K562 (cell line): ENCODE measurements around the gene DEFB131A. TPM values are rescaled to one million over a fixed set of nuclear protein-coding genes. Genes with fewer than 3 reads are reported as not detected.
"Not testable (repeated sequence)": the region's sequence is repeated elsewhere in the genome, so short reads cannot be mapped to it uniquely, and the experiment has no call there.

Experiments used
- ATAC-seq: fragments of 200-7000 bp; cut with Tn5 transposase; 3 replicates; pipeline ENCODE4 v1.9.1; 2020; ENCODE audit warnings: moderate library complexity
- BruUV-seq: library from RNA; stranded (reverse); fragments of 400-500 nt; replicated peaks from 2 replicates; lab custom pipeline; 2021; lab: Mats Ljungman, UMichigan
- CTCF ChIA-PET: fragments of 300-600 bp; formaldehyde crosslinking; extraction: SDS; loops from one replicate; lab custom pipeline; 2021; ENCODE audit warnings: low intra/inter-chr PET ratio; lab: Yijun Ruan, JAX
- POLR2A ChIA-PET: fragments of 300-600, 350-650 bp; sonication (Branson Sonifier 250); formaldehyde crosslinking; extraction: SDS; loops from one replicate; lab custom pipeline; 2021; ENCODE audit warnings: antibody characterized with exemption, inconsistent platforms; lab: Yijun Ruan, JAX
- DNase-seq, 4 experiments: peaks; one replicate each; pipeline versions ENCODE4 v3.0.0 to v3.0.0-alpha.2; 2011 to 2018; ENCODE audit warnings: low spot score in 3 of 4, mixed read lengths in 3 of 4; ENCODE audit errors: extremely low read depth in 1 of 4
- FAIRE-seq: peaks from 2 replicates; lab custom pipeline; 2011; peaks lifted over from hg19 to GRCh38; lab: Jason Lieb, UNC
- H2AFZ ChIP-seq: 2 replicates; pipeline ENCODE4 v1.6.0; 2011; ENCODE audit warnings: low read depth, low read length, control low read depth, inconsistent platforms
- H3K27ac ChIP-seq: fragments of 200-600 bp; 3 replicates; pipeline ENCODE4 v1.8.0; 2011; ENCODE audit warnings: low read depth, mild to moderate bottlenecking, control low read depth, inconsistent platforms, low read length, moderate library complexity, mixed read lengths; ENCODE audit errors: extremely low read depth
- H3K27me3 ChIP-seq, 2 experiments: fragments of 300-600 bp in 1 of 2; 2 replicates in 1 of 2; 3 replicates in 1 of 2; pipeline versions ENCODE4 v1.6.0 to v1.8.0; 2011; ENCODE audit warnings: inconsistent platforms in 2 of 2, low read length in 2 of 2, mild to moderate bottlenecking in 1 of 2, mixed read lengths in 1 of 2, moderate library complexity in 1 of 2; ENCODE audit not compliant: control insufficient read depth in 2 of 2, insufficient read depth in 2 of 2
- H3K36me3 ChIP-seq: fragments of 300-600 bp; 3 replicates; pipeline ENCODE4 v1.8.0; 2011; ENCODE audit warnings: mild to moderate bottlenecking, low read length, inconsistent platforms; ENCODE audit not compliant: control insufficient read depth, insufficient read depth
- H3K4me1 ChIP-seq, 2 experiments: fragments of 200-600 bp in 1 of 2; replicated peaks in 1 of 2; 2 replicates in 1 of 2; 3 replicates in 1 of 2; pipeline versions ENCODE4 v1.5.1 to v1.8.0; 2011; ENCODE audit warnings: inconsistent platforms in 2 of 2, low read length in 2 of 2, mild to moderate bottlenecking in 1 of 2, mixed read lengths in 1 of 2, moderate library complexity in 1 of 2; ENCODE audit not compliant: control insufficient read depth in 2 of 2, insufficient read depth in 2 of 2
- H3K4me2 ChIP-seq: 2 replicates; pipeline ENCODE4 v1.6.1; 2011; ENCODE audit warnings: low read length, control low read depth, inconsistent platforms, mixed read lengths; ENCODE audit not compliant: insufficient read depth
- H3K4me3 ChIP-seq: fragments of 200-600 bp; sonication (generic), shearing (Covaris generic); 2 replicates; pipeline ENCODE4 v1.5.1; 2016; ENCODE audit warnings: control low read depth, inconsistent platforms
- H3K79me2 ChIP-seq: fragments of 200-600 bp; 3 replicates; pipeline ENCODE4 v1.8.0; 2011; ENCODE audit warnings: low read length, inconsistent platforms; ENCODE audit not compliant: control insufficient read depth, insufficient read depth
- H3K9ac ChIP-seq, 2 experiments: 2 replicates each; pipeline versions ENCODE4 v1.6.0 to v1.6.1; 2011; ENCODE audit warnings: low read depth in 2 of 2, low read length in 2 of 2, control low read depth in 1 of 2, inconsistent platforms in 1 of 2, mild to moderate bottlenecking in 1 of 2, mixed read lengths in 1 of 2; ENCODE audit not compliant: insufficient read depth in 1 of 2
- H3K9me1 ChIP-seq: one replicate; pipeline ENCODE4 v1.6.0; 2011; ENCODE audit warnings: inconsistent platforms, mild to moderate bottlenecking, low read length, moderate library complexity; ENCODE audit not compliant: control insufficient read depth, insufficient read depth
- H3K9me3 ChIP-seq: replicated peaks from 2 replicates; pipeline ENCODE4 v1.5.1; 2011; ENCODE audit warnings: low read depth, low read length, inconsistent platforms; ENCODE audit not compliant: control insufficient read depth, insufficient read depth
- H4K20me1 ChIP-seq: replicated peaks from 2 replicates; pipeline ENCODE4 v1.6.1; 2011; ENCODE audit warnings: low read length, inconsistent platforms, mixed read lengths; ENCODE audit not compliant: control insufficient read depth, insufficient read depth
- WGBS: fragments of 100-300 bp; shearing (Covaris generic); methylation state at CpG from one replicate; pipeline ENCODE4 v1.1.6; 2016; ENCODE audit warnings: low coverage, mixed read lengths; ENCODE audit not compliant: insufficient coverage; ENCODE audit errors: missing lambda C conversion rate; 5-methylcytosine and 5-hydroxymethylcytosine counted together
- in situ Hi-C: fragments of 300-500 bp; cut with MboI; formaldehyde crosslinking; loops from 4 replicates; pipeline ENCODE4 v1.15.0; 2018; ENCODE audit warnings: inconsistent platforms, mixed read lengths
- intact Hi-C: fragments of 100-400 bp; cut with micrococcal nuclease; formaldehyde crosslinking; loops from 2 replicates; pipeline ENCODE4 v1.14.2; 2022
- polyA plus RNA-seq, 8 experiments: library from polyadenylated mRNA; depleted of rRNA in 4 of 8; stranded (reverse) in 5 of 8; unstranded in 3 of 8; fragments of >200 nt; fragmentation: Nextera tagmentation in 2 of 8; fragmentation: Illumina TruSeq in 1 of 8; extraction: Ambion mirVana in 2 of 8; extraction: Trizol in 1 of 8; gene quantifications; 2 replicates each; pipeline versions ENCODE4 v1.2.1 to v1.2.3, GENCODE V29; 2011 to 2014; ENCODE audit warnings: inconsistent platforms in 1 of 8, missing spikeins in 1 of 8
- total RNA-seq, 7 experiments: library from RNA; depleted of rRNA in 6 of 7; stranded (reverse); fragments of >200 nt in 6 of 7; fragmentation: Illumina TruSeq in 2 of 7; extraction: Trizol in 2 of 7; gene quantifications; 2 replicates each; pipeline versions ENCODE4 v1.2.1 to v1.2.3, GENCODE V29; 2011 to 2021; ENCODE audit warnings: low replicate concordance in 1 of 7

Gene DEFB131A
- total and polyA plus RNA-seq, 9 of the 15 experiments (the other 6 are each of a cell fraction or from before 2014, with no cell fraction given), result not detected

DNA sequence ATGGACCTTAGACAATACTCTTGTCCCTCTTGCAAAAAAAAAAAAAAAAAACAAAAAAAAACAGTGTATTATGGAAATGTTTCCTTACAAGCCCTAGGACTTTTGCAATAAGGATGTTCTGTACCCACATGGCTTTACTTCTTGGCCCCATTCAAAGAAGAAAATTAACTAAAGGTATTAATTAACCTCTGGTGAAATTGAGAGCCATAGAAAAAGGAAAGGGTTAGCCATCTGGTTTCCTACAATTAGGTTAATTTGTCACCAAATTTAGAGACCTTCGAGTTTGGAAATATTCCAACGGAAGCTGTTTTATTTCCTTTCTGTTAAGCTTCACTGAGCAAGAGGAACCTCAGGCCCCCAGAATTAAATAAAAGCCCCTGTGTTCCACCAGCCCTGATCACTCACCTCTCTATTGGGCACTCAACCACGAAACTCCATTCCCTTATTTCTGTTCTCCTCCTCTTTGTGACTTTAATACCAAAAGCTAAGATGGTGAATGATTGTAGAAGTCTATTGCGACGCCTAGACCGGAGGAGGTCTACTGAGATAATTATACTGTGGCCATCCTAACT lies 22.2 kb upstream of the DEFB131A start:
- H3K4me3 ChIP-seq, H3K9me3 ChIP-seq, H3K4me2 ChIP-seq, H3K36me3 ChIP-seq, FAIRE-seq, intact Hi-C loops, DNase-seq, CTCF ChIA-PET, H3K4me1 ChIP-seq, H3K79me2 ChIP-seq, ATAC-seq, POLR2A ChIA-PET, H2AFZ ChIP-seq, H3K9me1 ChIP-seq, in situ Hi-C loops, H3K27ac ChIP-seq, BruUV-seq, H4K20me1 ChIP-seq, H3K9ac ChIP-seq, H3K27me3 ChIP-seq: not testable (repeated sequence)
- 1% methylated on average over 5 of the region's 6 CpGs for whole genome bisulfite sequencing

DNA sequence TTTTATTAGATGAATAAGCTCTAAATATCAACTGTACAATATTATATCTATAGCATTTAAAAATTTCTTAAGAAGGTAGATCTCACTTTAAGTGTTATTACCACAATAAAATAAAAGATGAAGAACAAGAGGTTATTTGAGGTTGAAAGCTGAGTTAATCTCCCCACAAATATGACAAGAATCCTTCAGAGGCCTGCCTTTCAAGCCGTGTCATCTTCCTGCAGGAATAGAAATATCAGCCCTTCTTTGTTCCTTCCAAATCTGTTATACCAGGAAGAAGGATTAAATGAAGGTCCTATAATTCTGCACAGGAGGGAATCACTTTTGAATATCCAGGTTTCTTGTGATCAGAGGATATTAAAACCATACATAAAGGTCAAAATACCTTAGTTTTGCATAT lies 18.3 kb upstream of the DEFB131A start:
- H3K4me2 ChIP-seq, H3K9ac ChIP-seq, in situ Hi-C loops, H2AFZ ChIP-seq, H3K27ac ChIP-seq, ATAC-seq, H3K9me3 ChIP-seq, CTCF ChIA-PET, H3K79me2 ChIP-seq, H3K4me1 ChIP-seq, BruUV-seq, intact Hi-C loops, FAIRE-seq, POLR2A ChIA-PET, H4K20me1 ChIP-seq, H3K27me3 ChIP-seq, H3K4me3 ChIP-seq, H3K36me3 ChIP-seq, DNase-seq, H3K9me1 ChIP-seq: not testable (repeated sequence)
- WGBS, result 0% methylated on average over 1 of the region's 1 CpG

- 0% methylated on average over 1 of the region's 1 CpG for WGBS
- H4K20me1 ChIP-seq, H3K79me2 ChIP-seq, H3K9ac ChIP-seq, H3K27me3 ChIP-seq, DNase-seq, H3K27ac ChIP-seq, in situ Hi-C loops, intact Hi-C loops, H3K36me3 ChIP-seq, H3K9me3 ChIP-seq, H3K4me3 ChIP-seq, BruUV-seq, H2AFZ ChIP-seq, H3K4me1 ChIP-seq, POLR2A ChIA-PET, H3K9me1 ChIP-seq, CTCF ChIA-PET, H3K4me2 ChIP-seq, FAIRE-seq: not testable (repeated sequence)
- peak; percentile 52; the same call in 2 of the 3 replicates for ATAC-seq
These were observed 14.2 kb upstream of the DEFB131A start for GRCh38 chr4:9430061-9430460.

- H3K9ac ChIP-seq, H3K4me1 ChIP-seq, intact Hi-C loops, BruUV-seq, H3K9me3 ChIP-seq, H2AFZ ChIP-seq, DNase-seq, CTCF ChIA-PET, H3K4me3 ChIP-seq, H4K20me1 ChIP-seq, H3K27ac ChIP-seq, H3K79me2 ChIP-seq, H3K4me2 ChIP-seq, in situ Hi-C loops, H3K27me3 ChIP-seq, ATAC-seq, POLR2A ChIA-PET, H3K36me3 ChIP-seq, H3K9me1 ChIP-seq, FAIRE-seq: not testable (repeated sequence)
- WGBS, result 0% methylated on average over 1 of the region's 1 CpG
These were observed 10.9 kb upstream of the DEFB131A start for GRCh38 chr4:9433320-9433719.
